Measurements from ENCODE around the gene RIMS3.
A peak's percentile ranks its signal among the peaks of the same experiment; 100 is the strongest.

The RIMS3 gene

DNA sequence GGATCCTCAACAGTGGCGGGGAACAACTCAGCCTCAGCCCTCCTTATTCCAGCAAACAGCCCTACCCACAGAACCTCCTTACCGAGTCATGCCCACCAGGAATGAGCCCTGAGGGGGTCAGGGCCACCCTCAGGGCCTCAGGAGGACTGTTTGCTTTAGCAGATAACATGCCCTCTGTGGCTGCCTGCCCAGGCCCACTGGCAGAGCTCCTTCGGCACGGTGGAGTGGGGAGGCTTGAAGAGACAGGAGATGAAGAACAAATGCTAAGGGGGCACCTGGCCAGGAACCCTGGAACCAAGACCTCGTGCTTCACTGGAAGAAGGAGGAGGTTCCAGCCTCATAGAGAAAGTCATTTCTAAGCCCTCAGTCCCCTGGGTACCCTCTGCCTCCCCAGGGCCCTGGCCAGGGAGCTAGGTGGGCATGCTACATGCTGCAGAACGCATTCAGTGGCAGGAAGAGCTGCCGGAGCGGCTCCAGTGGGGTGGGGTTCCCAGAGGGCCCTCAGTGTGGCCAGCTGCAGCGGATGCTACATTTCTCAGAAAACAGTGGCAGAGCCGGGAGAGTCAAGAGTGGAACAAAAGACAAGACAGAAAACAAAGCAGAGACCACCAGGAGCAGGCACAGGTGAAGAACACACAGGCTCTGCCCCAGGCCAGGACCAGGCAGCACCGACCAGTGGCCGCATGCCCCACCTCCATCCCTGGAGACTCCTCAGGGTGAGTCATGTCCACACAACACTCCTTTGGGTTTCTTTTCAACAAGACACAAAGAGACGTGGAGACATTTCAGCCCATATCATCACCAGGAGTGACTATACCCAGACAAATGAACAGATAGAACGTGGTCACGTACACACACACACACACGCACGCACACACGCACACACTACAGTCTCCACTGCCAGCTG lies 39.8 kb downstream of the RIMS3 start:
- no peak overlapping the region for H3K4me3 ChIP-seq (ENCODE audit: low read length)
- DNase-seq (ENCODE audit: low read depth), result peak; percentile 62
- TF ChIP-seq, protein P1, sequence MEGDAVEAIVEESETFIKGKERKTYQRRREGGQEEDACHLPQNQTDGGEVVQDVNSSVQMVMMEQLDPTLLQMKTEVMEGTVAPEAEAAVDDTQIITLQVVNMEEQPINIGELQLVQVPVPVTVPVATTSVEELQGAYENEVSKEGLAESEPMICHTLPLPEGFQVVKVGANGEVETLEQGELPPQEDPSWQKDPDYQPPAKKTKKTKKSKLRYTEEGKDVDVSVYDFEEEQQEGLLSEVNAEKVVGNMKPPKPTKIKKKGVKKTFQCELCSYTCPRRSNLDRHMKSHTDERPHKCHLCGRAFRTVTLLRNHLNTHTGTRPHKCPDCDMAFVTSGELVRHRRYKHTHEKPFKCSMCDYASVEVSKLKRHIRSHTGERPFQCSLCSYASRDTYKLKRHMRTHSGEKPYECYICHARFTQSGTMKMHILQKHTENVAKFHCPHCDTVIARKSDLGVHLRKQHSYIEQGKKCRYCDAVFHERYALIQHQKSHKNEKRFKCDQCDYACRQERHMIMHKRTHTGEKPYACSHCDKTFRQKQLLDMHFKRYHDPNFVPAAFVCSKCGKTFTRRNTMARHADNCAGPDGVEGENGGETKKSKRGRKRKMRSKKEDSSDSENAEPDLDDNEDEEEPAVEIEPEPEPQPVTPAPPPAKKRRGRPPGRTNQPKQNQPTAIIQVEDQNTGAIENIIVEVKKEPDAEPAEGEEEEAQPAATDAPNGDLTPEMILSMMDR (IDR thresholded peaks at IDR 0.05; ENCODE audit: insufficient read depth, low read depth, low read length, missing control alignments), result no peak

DNA sequence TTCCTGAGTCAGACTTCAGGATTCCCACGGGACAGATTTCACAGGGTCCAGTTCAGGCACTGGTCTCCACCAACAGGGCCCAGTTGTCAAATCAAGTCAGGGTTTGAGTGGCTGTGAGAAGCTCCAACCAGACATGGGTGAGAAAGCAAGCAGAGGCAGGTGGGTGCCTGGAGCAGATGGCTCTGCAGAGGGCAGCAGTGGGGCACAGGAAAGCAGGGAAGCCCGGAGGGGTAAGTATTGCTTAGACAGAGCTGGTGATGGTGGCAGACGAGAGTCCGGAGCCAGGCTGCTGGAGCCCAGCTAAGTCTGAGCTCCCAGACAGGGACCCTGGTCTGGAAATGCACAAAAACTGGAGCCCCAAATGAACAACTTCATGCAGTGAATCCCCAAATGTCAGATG lies 40.4 kb downstream of the RIMS3 start:
- peak; percentile 45 for DNase-seq (ENCODE audit: low read depth)
- H3K4me3 ChIP-seq (ENCODE audit: low read length), result no peak overlapping the region
- TF ChIP-seq, protein P1 (IDR thresholded peaks at IDR 0.05; ENCODE audit: insufficient read depth, low read depth, low read length, missing control alignments), result peak; percentile 60

DNA sequence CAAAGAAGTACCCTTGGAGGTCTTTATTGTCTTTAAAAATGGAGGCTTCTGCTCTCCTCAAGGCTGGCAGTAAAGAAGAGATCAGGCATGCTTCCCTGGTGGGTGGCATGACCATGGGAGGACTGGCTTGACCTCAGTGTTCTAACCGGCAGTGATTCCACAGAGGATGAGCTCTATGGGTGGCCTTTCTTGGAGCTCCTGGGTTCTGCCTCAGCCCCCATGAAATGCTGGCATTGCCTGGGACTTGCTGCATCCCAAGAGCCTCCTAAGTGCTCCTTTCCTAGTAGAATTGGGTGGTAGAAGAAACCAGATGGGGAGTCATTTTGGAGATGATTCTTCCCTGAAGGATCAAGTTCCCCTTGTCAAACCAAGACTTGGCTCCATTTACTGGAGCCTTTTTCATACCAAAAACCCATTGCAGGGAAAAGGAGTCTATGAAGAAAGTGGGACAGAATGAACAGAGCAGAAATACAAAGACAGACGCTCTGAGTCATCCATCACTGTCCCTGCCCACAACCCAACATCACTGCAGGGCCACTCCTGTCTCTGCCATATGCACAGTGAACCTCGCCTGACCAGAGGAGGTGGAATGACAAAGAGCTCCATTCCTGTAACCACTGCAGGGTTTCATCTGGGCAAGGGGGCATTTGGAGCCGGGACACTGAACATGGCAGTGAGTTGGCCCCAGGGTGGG lies 42.4 kb downstream of the RIMS3 start:
- peak; percentile 28 for DNase-seq (ENCODE audit: low read depth)
- no peak overlapping the region for H3K4me3 ChIP-seq (ENCODE audit: low read length)
- TF ChIP-seq, protein P1 (IDR thresholded peaks at IDR 0.05; ENCODE audit: insufficient read depth, low read depth, low read length, missing control alignments), result no peak

DNA sequence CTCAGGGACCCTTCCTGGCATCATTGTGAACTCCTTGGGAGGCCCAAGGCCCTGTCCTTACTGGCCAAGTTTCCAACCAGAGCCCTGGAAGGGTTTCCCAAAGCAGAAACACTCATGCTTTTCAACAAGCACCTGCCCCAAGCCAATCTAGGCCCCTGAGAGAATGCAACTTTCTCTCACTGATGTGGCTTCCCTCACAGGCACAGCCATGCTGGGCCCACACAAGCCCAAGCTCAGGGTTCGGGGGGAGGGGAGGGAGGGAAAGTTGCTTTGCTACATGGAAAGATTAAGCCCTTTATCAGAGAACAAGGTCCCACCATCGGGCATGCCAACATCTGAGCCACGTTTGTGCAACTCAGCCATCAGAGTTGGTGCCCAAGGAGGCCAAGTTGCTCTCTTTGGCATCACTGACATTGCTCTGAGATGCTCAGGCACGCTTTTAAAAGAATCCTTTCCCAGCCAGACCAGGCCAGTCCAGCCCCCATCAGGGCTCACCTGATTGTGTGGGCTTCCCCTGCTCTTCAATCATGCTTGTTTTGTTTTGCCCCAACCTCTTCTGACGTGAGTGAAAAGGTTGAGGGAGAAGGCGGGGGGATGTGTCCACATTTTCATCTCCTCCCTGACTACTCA lies 43.5 kb downstream of the RIMS3 start:
- no peak for DNase-seq (ENCODE audit: low read depth)
- H3K4me3 ChIP-seq (ENCODE audit: low read length), result no peak overlapping the region
- TF ChIP-seq, protein P1 (IDR thresholded peaks at IDR 0.05; ENCODE audit: insufficient read depth, low read depth, low read length, missing control alignments), result no peak

DNA sequence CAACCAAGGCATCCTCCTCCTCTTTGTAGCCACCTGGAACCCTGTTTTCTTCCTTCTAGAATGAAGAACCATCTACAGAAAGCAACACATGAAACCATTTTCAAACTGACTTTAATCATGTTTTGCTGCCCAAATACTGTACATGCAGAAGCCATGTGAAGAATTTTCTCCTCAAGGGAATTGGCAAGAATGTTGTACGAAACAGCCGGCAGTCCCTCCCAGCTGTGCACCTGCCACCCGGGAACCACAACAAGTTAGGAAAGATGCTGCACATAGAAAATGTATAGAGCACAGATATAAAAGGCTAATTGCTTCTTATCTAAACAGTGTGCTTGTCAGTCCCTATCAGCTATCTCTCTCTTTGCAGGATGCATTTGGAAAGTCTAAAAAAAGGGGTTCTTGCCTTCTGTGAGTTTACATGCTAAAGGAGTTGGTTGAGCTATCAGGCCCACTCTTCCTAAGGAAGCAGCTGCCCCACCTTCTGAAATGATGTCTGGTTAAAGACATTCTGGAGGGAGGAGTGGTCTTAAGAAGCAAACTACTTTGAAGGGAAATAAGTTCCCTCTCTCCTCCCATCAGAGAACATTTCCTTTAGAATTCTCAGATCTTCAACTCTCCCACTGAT lies 44.8 kb downstream of the RIMS3 start:
- no peak for DNase-seq (ENCODE audit: low read depth)
- TF ChIP-seq, protein P1 (IDR thresholded peaks at IDR 0.05; ENCODE audit: insufficient read depth, low read depth, low read length, missing control alignments), result no peak
- H3K4me3 ChIP-seq (ENCODE audit: low read length), result no peak overlapping the region

DNA sequence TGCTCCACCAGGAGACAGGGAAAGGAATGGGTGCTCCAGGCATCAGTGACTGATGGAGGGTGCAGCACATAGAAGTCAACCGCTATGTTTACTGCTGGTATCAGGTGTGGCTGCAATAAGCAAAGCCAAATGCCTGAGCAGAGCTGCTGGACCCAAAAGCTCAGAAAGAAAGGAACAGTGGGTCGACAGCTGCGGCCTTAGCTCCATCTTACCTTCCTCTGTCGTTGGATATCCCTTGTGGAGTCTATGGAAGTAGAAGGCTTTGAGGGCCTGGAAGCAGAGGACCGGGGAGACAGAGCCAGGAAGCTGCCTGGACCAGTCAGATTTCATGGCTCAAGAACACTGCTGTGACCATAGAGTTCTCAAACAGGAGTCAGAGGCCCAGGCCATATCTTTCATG lies 45.3 kb downstream of the RIMS3 start:
- DNase-seq (ENCODE audit: low read depth), result no peak
- no peak overlapping the region for H3K4me3 ChIP-seq (ENCODE audit: low read length)
- TF ChIP-seq, protein P1 (IDR thresholded peaks at IDR 0.05; ENCODE audit: insufficient read depth, low read depth, low read length, missing control alignments), result no peak

Measured in epithelial cell of esophagus (primary cell).